GM12878 (cell line): Measurements from ENCODE around the gene HIGD2B. TPM values are rescaled to one million over a fixed set of nuclear protein-coding genes. Genes with fewer than 3 reads are reported as not detected.

ENCODE experiments used
- ATAC-seq: fragments of 200-7000 bp; cut with Tn5 transposase; 3 replicates; pipeline ENCODE4 v1.9.1; 2020; ENCODE audit warnings: mild to moderate bottlenecking, moderate library complexity
- BruUV-seq: library from RNA; stranded (reverse); fragments of 400-500 nt; replicated peaks from 2 replicates; lab custom pipeline; 2021; lab: Mats Ljungman, UMichigan
- CTCF ChIA-PET: fragments of 300-600 bp; sonication (Branson Sonifier 250); formaldehyde crosslinking; extraction: SDS; loops from one replicate; lab custom pipeline; 2021; ENCODE audit warnings: inconsistent platforms; lab: Yijun Ruan, JAX
- POLR2A ChIA-PET: fragments of 350-600 bp; formaldehyde crosslinking; extraction: SDS; loops from one replicate; lab custom pipeline; 2021; ENCODE audit warnings: inconsistent platforms; lab: Charles Lee
- RAD21 ChIA-PET: fragments of 300-600 bp; sonication (Branson Sonifier 250); formaldehyde crosslinking; loops from one replicate; lab custom pipeline; 2023; ENCODE audit warnings: antibody characterized with exemption; ENCODE audit not compliant: unreplicated experiment; lab: Charles Lee
- SMC1A ChIA-PET: fragments of 300-600 bp; sonication (Branson Sonifier 250); formaldehyde crosslinking; loops from one replicate; lab custom pipeline; 2023; ENCODE audit not compliant: unreplicated experiment, uncharacterized antibody; lab: Charles Lee
- DNase-seq: peaks from one replicate; pipeline ENCODE4 v3.0.0-alpha.2; 2011; ENCODE audit warnings: low read depth, low spot score
- FAIRE-seq: peaks from 3 replicates; lab custom pipeline; 2011; peaks lifted over from hg19 to GRCh38; lab: Jason Lieb, UNC
- H2AFZ ChIP-seq: 2 replicates; pipeline ENCODE4 v1.6.0; 2011; ENCODE audit warnings: low read depth, low read length, control low read depth; ENCODE audit not compliant: control insufficient read depth
- H3K27ac ChIP-seq: 2 replicates; pipeline ENCODE4 v1.5.1; 2011; ENCODE audit warnings: control low read depth; ENCODE audit not compliant: control insufficient read depth, insufficient read depth
- H3K27me3 ChIP-seq, 2 experiments: replicated peaks in 1 of 2; 2 replicates each; pipeline versions ENCODE4 v1.6.0 to v1.6.1; 2011; ENCODE audit warnings: low read length in 1 of 2; ENCODE audit not compliant: control insufficient read depth in 2 of 2, insufficient read depth in 2 of 2
- H3K36me3 ChIP-seq, 2 experiments: 2 replicates each; pipeline ENCODE4 v1.5.1; 2011; ENCODE audit warnings: low read length in 1 of 2; ENCODE audit not compliant: control insufficient read depth in 2 of 2, insufficient read depth in 2 of 2
- H3K4me1 ChIP-seq: 2 replicates; pipeline ENCODE4 v1.6.1; 2011; ENCODE audit warnings: mild to moderate bottlenecking, low read length, moderate library complexity, mixed read lengths; ENCODE audit not compliant: control insufficient read depth, insufficient read depth
- H3K4me2 ChIP-seq: 2 replicates; pipeline ENCODE4 v1.6.0; 2011; ENCODE audit warnings: control low read depth; ENCODE audit not compliant: control insufficient read depth, insufficient read depth
- H3K4me3 ChIP-seq: fragments of 200-600 bp; sonication (generic); 2 replicates; pipeline ENCODE4 v1.5.1; 2016
- H3K79me2 ChIP-seq: 2 replicates; pipeline ENCODE4 v1.6.0; 2011; ENCODE audit warnings: low read length; ENCODE audit not compliant: control insufficient read depth, insufficient read depth
- H3K9ac ChIP-seq: 2 replicates; pipeline ENCODE4 v1.8.0; 2011; ENCODE audit warnings: low read length, control low read depth, mixed read lengths; ENCODE audit not compliant: control insufficient read depth, insufficient read depth
- H3K9me3 ChIP-seq: replicated peaks from 3 replicates; pipeline ENCODE4 v1.5.1; 2011; ENCODE audit warnings: mild to moderate bottlenecking, low read length; ENCODE audit not compliant: control insufficient read depth, insufficient read depth
- H4K20me1 ChIP-seq: 2 replicates; pipeline ENCODE4 v1.6.0; 2011; ENCODE audit not compliant: control insufficient read depth, insufficient read depth
- ATF2 ChIP-seq: IDR thresholded peaks from 2 replicates; pipeline ENCODE4 v1.6.1; 2012; ENCODE audit warnings: low read length, inconsistent platforms
- ATF7 ChIP-seq: fragments of 450-650 bp; IDR thresholded peaks from 2 replicates; pipeline ENCODE4 v1.6.1; 2016; ENCODE audit warnings: low read depth, mild to moderate bottlenecking
- BACH1 ChIP-seq: fragments of 450-650 bp; IDR thresholded peaks from 2 replicates; pipeline ENCODE4 v1.6.1; 2017; ENCODE audit warnings: mild to moderate bottlenecking, borderline replicate concordance
- FOXK2 ChIP-seq: fragments of 450-650 bp; IDR thresholded peaks from 2 replicates; pipeline ENCODE4 v1.6.1; 2017; ENCODE audit warnings: mild to moderate bottlenecking, moderate library complexity
- RELB ChIP-seq: fragments of 450-650 bp; IDR thresholded peaks from 2 replicates; pipeline ENCODE4 v1.6.1; 2017; ENCODE audit warnings: low read depth, mild to moderate bottlenecking, moderate library complexity
- SRF ChIP-seq, 2 experiments: IDR thresholded peaks; 2 replicates each; pipeline ENCODE4 v1.6.1; 2011; ENCODE audit warnings: low read depth in 2 of 2, low read length in 2 of 2, mild to moderate bottlenecking in 1 of 2, moderate library complexity in 1 of 2
- ZNF274 ChIP-seq: IDR thresholded peaks from one replicate; pipeline ENCODE4 v1.8.0; 2011; ENCODE audit not compliant: insufficient read length, insufficient read depth
- WGBS: methylation state at CpG from one replicate; pipeline ENCODE4 v1.1.6; 2016; ENCODE audit warnings: low lambda C conversion rate; ENCODE audit not compliant: insufficient replicate concordance, insufficient coverage; ENCODE audit errors: missing lambda C conversion rate; 5-methylcytosine and 5-hydroxymethylcytosine counted together
- in situ Hi-C: fragments of 300-500 bp; cut with MboI; formaldehyde crosslinking; loops from 9 replicates; pipeline ENCODE4 v1.14.3; 2018; ENCODE audit warnings: mixed read lengths
- intact Hi-C: fragments of 100-400 bp; cut with micrococcal nuclease; formaldehyde crosslinking; loops from one replicate; pipeline ENCODE4 v1.14.2; 2022; ENCODE audit not compliant: unreplicated experiment
- polyA plus RNA-seq, 11 experiments: library from polyadenylated mRNA; depleted of rRNA in 4 of 11; unstranded in 6 of 11; stranded (reverse) in 5 of 11; fragments of >200 nt; fragmentation: Nextera tagmentation in 4 of 11; fragmentation: Illumina TruSeq in 1 of 11; extraction: Ambion mirVana in 4 of 11; extraction: Trizol in 1 of 11; gene quantifications; 1 replicate in 1 of 11; 2 replicates in 10 of 11; pipeline versions ENCODE4 v1.2.1 to v1.2.3, GENCODE V29; 2011 to 2016; ENCODE audit warnings: inconsistent platforms in 2 of 11, missing spikeins in 2 of 11, low read depth in 1 of 11
- total RNA-seq, 4 experiments: library from RNA; depleted of rRNA in 3 of 4; stranded (reverse); fragments of >200 nt in 3 of 4; fragmentation: Illumina TruSeq in 1 of 4; extraction: Trizol in 1 of 4; gene quantifications; 2 replicates each; pipeline versions ENCODE4 v1.2.1 to v1.2.3, GENCODE V29; 2013 to 2021
- TF ChIP-seq, protein P1 (sequence below): IDR thresholded peaks from 2 replicates; pipeline ENCODE4 v1.6.1; 2012; ENCODE audit warnings: low read depth, low read length, improper control_type of control experiment

Gene HIGD2B
- total and polyA plus RNA-seq, 10 of the 15 experiments (the other 5 are each of a cell fraction or from before 2014, with no cell fraction given) = 0.10 to 0.56 TPM; not detected in 8

DNA sequence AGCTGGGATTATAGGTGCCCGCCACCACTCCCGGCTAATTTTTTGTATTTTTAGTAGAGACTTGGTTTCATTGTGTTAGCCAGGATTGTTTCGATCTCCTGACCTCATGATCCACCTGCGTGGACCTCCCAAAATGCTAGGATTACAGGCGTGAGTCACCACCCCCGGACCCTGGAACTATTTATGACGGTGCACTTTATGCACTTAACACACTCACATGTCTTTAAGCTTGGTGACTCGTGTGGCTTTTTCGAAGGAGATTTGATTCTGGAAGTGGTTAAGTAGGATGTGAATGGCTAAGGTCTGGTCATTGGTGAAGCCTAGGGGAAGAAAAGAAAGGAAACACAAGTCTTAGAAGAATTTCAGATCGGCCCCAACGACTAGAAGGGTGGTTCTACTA is 20.3 kb upstream of the HIGD2B start:
- ChIA-PET POLR2A (no interaction called here), SMC1A (interaction anchor here (0.6 kb wide), 1 partner anchor 91 kb away, joined by 4 read pairs; no protein-coding TSS in a partner anchor), CTCF (interaction anchor here (0.7 to 8.4 kb wide), 2 partner anchors 17 to 233 kb away, joined by 3 to 38 read pairs; no protein-coding TSS in a partner anchor), RAD21 (no interaction called here)
- Histone ChIP-seq H3K9ac (no peak overlapping the region), H3K36me3 (no peaks in the 10 kb centered on the region; a peak in 1 of 4 replicates), H3K4me2 (no peak overlapping the region), H2AFZ (no peak overlapping the region), H3K27ac (no peak overlapping the region), H3K79me2 (no peaks in the 10 kb centered on the region), H3K27me3 (no peaks in the 10 kb centered on the region), H3K4me1 (no peaks in the 10 kb centered on the region), H3K4me3 (no peak overlapping the region), H3K9me3 (no peaks in the 10 kb centered on the region), H4K20me1 (no peaks in the 10 kb centered on the region)
- DNase-seq (no peak), FAIRE-seq (no peak), ATAC-seq (no peak)
- TF ChIP-seq BACH1 (no peak), SRF (IDR thresholded peaks at IDR 0.05; ENCODE audit: low read depth in 2 of 2, low read length in 2 of 2) (no peak), FOXK2 (no peak), ATF2 (no peak), ZNF274 (no peak), RELB (no peak), ATF7 (no peak)
- TF ChIP-seq, protein P1, sequence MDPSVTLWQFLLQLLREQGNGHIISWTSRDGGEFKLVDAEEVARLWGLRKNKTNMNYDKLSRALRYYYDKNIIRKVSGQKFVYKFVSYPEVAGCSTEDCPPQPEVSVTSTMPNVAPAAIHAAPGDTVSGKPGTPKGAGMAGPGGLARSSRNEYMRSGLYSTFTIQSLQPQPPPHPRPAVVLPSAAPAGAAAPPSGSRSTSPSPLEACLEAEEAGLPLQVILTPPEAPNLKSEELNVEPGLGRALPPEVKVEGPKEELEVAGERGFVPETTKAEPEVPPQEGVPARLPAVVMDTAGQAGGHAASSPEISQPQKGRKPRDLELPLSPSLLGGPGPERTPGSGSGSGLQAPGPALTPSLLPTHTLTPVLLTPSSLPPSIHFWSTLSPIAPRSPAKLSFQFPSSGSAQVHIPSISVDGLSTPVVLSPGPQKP = no peak
- 97% methylated on average over 11 of the region's 11 CpGs for WGBS
- intact Hi-C loops (no loop called here), in situ Hi-C loops (no loop called here)
- no TSS peak for BruUV-seq
